Fibroblast of peridontal ligament (primary cell): ENCODE results near the gene VWA5B2.
A peak's percentile ranks its signal among the peaks of the same experiment; 100 is the strongest.

Source experiments
- DNase-seq: peaks from one replicate; pipeline ENCODE4 v3.0.0-alpha.2; 2010; ENCODE audit errors: extremely low read depth

The VWA5B2 gene

GRCh38 chr3:184229394-184230080 is at the start of gene VWA5B2:
TSS of gene VWA5B2 (plus strand) at chr3:184229585. CDS start at chr3:184230529, 944 bp downstream.
- DNase-seq = no peak

- DNase-seq = peak; percentile 43
Observed at GRCh38 chr3:184180165-184180564, 49.2 kb upstream of the VWA5B2 start.

GRCh38 chr3:184181596-184181995 is 47.8 kb upstream of the VWA5B2 start:
- no peak for DNase-seq

- DNase-seq = no peak
Observed at GRCh38 chr3:184183679-184184078, 45.7 kb upstream of the VWA5B2 start.

GRCh38 chr3:184184546-184185230 is 44.7 kb upstream of the VWA5B2 start:
- no peak for DNase-seq

- DNase-seq = peak; percentile 98
Observed at GRCh38 chr3:184185461-184186183, 43.8 kb upstream of the VWA5B2 start.

GRCh38 chr3:184186184-184186901 is 43.0 kb upstream of the VWA5B2 start, which contains the start of gene ABCF3:
TSS of gene ABCF3 (plus strand) at chr3:184186199. CDS start at chr3:184186208, 9 bp downstream.
- peak; percentile 54 for DNase-seq

- no peak for DNase-seq
Observed at GRCh38 chr3:184186902-184187207, 42.5 kb upstream of the VWA5B2 start.

GRCh38 chr3:184188080-184188479 is 41.3 kb upstream of the VWA5B2 start:
- DNase-seq = no peak

GRCh38 chr3:184189421-184189820 is 40.0 kb upstream of the VWA5B2 start:
- no peak for DNase-seq

GRCh38 chr3:184192889-184193288 is 36.5 kb upstream of the VWA5B2 start:
- no peak for DNase-seq

- DNase-seq = no peak
Observed at GRCh38 chr3:184193991-184194539, 35.3 kb upstream of the VWA5B2 start.

- no peak for DNase-seq
Observed at GRCh38 chr3:184196536-184196935, 32.8 kb upstream of the VWA5B2 start.

- no peak for DNase-seq
Observed at GRCh38 chr3:184198509-184198908, 30.9 kb upstream of the VWA5B2 start.

GRCh38 chr3:184200825-184201224 is 28.6 kb upstream of the VWA5B2 start:
- no peak for DNase-seq

GRCh38 chr3:184203526-184203925 is 25.9 kb upstream of the VWA5B2 start:
- no peak for DNase-seq

- no peak for DNase-seq
Observed at GRCh38 chr3:184209146-184209923, 20.1 kb upstream of the VWA5B2 start.

- no peak for DNase-seq
Observed at GRCh38 chr3:184211297-184211696, 18.1 kb upstream of the VWA5B2 start.

GRCh38 chr3:184211718-184212117 is 17.7 kb upstream of the VWA5B2 start:
- DNase-seq = no peak

GRCh38 chr3:184218814-184219213 is 10.6 kb upstream of the VWA5B2 start:
- DNase-seq = no peak

GRCh38 chr3:184222521-184222920 is 6.9 kb upstream of the VWA5B2 start:
- DNase-seq = no peak
